ENCODE results near the gene LRIG1.

DNA sequence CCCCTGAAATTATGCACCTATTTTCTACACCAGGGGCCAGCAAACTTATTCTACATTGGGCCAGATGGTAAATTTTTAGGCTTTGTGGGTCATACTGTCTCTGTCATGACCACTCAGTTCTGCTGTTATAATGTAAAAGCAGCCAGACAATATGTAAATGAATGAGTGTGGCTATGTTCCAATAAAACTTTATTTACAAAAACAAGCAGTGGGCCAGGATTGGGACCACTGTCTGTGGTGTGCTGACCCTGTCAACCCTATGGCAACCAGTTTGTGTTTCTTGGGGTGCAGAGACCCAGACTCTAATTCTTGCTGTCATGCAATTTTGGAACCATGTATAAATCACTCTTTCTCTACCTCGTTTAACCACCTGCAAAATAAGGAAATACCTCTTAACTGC lies 74.7 kb downstream of the LRIG1 start:
- TF ChIP-seq, protein P1, sequence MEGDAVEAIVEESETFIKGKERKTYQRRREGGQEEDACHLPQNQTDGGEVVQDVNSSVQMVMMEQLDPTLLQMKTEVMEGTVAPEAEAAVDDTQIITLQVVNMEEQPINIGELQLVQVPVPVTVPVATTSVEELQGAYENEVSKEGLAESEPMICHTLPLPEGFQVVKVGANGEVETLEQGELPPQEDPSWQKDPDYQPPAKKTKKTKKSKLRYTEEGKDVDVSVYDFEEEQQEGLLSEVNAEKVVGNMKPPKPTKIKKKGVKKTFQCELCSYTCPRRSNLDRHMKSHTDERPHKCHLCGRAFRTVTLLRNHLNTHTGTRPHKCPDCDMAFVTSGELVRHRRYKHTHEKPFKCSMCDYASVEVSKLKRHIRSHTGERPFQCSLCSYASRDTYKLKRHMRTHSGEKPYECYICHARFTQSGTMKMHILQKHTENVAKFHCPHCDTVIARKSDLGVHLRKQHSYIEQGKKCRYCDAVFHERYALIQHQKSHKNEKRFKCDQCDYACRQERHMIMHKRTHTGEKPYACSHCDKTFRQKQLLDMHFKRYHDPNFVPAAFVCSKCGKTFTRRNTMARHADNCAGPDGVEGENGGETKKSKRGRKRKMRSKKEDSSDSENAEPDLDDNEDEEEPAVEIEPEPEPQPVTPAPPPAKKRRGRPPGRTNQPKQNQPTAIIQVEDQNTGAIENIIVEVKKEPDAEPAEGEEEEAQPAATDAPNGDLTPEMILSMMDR (IDR thresholded peaks at IDR 0.05; ENCODE audit: low read depth, low read length) = no peak
- no peak for TF ChIP-seq EZH2phosphoT487 (IDR thresholded peaks at IDR 0.05; ENCODE audit: low read depth)

All from OCI-LY3 (cell line).